DMS 273 (cell line): Measurements from ENCODE around the gene OR5AN1.
A peak's percentile ranks its signal among the peaks of the same experiment; 100 is the strongest.
"Not testable (repeated sequence)": the region's sequence is repeated elsewhere in the genome, so short reads cannot be mapped to it uniquely, and the experiment has no call there.

ENCODE experiments used
- DNase-seq: peaks from one replicate; lab custom pipeline; 2025; ENCODE audit not compliant: unreplicated experiment; lab: John Stamatoyannopoulos, UW

Gene OR5AN1, protein sequence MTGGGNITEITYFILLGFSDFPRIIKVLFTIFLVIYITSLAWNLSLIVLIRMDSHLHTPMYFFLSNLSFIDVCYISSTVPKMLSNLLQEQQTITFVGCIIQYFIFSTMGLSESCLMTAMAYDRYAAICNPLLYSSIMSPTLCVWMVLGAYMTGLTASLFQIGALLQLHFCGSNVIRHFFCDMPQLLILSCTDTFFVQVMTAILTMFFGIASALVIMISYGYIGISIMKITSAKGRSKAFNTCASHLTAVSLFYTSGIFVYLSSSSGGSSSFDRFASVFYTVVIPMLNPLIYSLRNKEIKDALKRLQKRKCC

DNA sequence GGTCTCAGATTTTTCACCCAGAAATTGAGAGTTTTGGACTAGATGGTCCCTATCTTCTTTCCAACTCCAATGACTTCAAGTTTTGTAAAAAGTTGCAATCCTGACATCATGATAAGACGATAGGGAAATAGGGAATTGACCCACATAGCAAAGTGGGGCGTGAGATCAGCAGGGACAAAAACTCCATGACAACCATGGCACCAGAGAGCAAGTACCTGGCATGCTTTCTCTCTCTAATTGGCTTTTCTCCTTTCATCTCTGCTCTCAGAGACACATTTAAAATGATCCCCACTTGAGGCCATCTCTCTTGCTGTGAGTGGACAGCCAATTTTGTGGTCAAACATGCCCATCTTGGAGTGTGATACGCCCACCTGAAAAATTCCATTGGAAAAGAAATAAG, at the start of gene OR5AN1:
Gene OR5AN1 (plus strand): TSS at position 301 of the 400 bp plus-strand sequence. CDS start 5,564 bp downstream, outside the sequence.
- DNase-seq: no peak

DNA sequence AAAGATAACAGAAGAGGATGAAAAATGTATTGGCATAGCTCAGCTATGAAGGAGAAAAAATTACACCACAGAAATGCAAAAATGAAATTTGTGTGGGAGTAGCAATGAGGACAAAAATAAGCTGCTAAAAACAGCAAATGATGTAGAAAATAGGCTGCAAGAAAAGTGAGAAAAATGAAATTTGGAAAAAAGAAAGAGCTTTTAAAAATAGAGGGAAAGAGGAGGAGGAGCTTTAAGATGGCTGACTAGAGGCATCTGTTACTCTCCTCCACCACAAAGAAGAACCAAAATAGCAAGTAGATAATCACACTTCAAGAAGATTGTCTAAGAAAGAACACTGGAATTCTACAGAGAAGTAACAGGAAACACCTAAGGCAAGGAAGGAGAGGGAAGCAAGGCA, 23.7 kb upstream of the OR5AN1 start:
- DNase-seq: no peak

DNA sequence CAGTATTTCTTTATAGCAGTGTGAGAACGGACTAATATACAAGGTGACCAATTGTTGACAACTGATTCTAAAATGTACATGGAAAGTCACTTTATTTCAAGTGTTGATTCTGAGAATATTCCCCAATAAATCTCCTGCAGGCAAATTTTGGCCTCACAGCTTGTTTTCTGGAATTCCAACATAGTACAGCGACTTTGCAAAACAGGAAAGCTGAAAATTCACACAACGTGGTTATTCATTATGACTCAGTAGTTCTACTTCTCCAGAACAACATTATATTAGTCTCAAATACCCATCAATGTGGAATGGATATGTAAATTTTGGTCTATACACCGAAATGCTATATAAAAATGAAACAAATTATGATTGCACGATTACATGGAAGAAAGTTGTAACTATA, 22.5 kb upstream of the OR5AN1 start:
- no peak for DNase-seq

DNA sequence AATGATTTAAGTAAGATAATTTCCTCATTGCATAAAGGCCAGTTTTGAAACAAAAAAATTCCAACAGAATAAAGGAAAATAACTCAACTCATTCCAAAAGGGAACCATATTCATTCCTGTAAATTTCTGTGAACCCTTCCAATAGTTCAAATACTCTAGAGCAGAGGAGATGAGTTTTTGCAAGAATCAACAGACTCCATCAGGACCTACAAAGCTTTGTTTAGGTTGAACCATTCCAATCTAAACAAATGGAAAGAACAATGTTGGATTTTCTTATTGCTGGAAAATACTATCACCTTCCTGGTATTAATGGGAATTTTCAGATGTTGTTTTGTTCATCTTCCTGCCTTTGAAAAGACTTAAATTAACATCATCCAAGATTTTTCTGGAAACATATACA, 21.8 kb upstream of the OR5AN1 start:
- DNase-seq: no peak

DNA sequence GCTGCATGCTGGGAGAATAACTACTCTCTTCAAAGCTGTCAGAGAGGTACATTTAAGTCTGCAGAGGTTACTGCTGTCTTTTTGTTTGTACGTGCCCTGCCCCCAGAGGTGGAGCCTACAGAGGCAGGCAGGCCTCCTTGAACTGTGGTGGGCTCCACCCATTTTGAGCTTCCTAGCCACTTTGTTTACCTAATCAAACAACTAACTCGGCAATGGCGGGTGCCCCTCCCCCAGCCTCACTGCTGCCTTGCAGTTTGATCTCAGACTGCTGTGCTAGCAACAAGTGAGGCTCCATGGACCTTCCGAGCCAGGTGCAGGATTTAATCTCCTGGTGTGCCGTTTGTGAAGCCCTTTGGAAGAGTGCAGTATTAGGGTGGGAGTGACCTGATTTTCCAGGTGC, 9.0 kb upstream of the OR5AN1 start:
- DNase-seq: not testable (repeated sequence)

DNA sequence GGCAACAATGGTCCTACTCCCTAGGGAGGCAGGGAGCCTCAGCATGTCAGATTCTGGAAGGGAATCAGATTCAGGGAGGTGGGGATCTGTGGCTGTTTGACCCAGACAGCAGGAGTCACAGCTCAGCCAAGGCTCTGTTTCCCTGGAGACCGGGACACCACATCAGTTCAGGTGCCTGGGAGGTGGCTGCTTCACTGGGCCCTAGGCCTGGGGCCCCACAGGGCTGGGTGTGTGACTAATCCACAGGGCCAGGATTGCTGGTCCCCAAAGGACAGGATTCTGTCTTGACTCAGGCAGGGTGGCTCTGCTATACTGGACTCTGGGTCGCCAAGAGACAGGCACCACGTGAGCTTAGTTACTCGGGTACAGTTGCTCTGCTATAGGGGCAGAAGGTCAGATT, 3.5 kb upstream of the OR5AN1 start:
- no peak for DNase-seq

DNA sequence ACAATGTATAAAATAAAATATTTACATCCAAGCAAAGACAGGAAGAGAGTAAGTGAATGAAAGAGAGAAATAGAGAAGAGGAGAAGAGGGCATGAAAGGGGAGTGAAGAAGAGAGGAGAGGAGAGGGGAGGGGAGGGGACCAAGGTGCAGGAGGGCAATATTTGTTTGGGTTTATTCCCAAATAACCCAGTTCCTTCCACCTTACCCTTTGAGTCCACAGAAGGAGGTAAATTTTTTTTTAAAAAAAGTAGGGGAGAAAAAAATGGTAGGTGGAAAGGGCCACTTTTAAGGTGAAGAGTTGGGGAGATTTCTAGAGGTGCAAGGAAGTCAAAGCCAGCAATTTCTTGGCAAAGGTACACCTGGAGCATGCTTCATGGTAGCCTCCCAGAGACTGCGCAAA, 2.1 kb upstream of the OR5AN1 start:
- no peak for DNase-seq

DNA sequence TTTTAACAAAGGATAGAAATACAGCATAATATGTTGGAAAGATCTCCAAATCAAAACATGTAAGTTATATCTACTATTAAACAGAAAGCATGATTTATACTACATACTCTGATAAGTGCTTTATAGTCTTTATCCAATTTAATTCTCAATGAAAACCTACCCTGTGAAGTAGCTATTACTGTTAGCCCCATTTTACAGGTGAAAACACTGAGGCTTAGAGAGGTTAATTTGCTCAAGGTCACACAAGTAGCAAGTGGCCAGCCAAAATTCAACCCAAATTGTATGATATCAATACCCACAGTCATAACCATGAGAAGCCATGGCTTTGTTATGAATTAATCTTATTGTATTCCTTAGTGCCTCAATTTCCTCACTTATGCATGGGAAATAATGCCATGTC, 675 bp upstream of the OR5AN1 start:
- DNase-seq: no peak

DNA sequence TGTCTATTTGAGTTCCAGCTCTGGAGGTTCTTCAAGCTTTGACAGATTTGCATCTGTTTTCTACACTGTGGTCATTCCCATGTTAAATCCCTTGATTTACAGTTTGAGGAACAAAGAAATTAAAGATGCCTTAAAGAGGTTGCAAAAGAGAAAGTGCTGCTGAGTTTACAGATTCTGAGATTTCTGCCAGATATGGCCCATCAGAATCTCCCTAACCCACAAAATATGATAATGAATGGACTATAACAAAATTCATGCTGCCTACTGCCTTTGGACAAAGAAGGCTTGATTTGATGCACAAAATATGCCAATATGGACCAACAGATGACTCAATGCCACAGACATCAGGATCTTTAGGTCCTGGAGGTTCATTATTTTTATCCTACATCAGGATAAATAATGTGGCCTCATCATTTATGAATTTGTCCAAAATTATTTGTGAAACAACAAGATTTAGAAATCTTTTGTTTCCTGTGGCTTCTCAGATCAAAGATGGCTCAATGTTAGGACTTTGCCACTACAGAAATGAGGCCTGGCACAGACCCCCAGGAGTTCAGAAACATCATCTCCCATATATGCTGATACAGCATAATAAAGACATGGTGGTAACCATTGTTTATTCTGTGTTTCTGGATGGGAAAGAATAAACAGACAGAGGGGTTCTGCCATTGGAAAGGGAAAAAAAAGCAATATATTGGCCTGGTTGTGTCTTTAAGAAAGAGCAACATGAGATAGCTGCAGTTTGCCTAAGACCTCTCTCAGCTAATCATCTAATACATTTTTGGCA, 6.7 kb downstream of the OR5AN1 start:
- no peak for DNase-seq

DNA sequence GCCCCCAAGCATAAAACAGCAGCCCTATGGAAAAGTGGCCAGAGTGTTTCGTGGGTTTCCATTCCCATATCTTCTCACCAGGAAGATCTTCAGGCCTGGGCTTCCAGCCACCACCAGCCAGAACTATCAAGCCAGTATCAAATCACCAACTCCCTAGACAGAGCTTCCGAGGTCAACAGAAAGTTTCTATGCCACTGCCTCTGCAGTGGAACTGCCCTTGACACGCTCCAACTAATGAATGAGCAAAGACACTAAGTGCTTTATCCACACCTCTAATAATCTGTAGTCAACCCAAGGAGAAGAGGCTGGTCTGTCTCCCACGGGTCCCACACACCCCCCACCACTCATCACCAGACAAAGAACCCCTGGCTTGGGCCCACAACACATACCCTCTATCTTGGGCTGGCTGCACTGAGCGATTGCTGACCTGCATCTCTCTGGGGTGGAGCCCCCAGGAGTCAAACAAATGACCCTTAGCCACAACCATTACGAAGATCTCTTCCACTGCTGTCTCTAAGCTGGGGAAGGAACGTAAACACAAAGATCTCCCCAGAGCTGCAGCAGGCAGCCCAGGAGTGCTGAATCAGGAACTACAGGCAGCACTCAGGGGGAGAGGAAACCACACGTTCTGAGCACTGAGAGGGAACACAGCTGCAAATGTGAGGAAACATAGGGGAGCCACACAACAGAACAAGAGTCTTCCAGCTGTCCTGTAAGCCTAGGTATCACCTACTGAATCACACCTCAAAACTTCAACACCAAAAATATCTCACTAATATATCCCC, 9.7 kb downstream of the OR5AN1 start:
- DNase-seq: no peak

DNA sequence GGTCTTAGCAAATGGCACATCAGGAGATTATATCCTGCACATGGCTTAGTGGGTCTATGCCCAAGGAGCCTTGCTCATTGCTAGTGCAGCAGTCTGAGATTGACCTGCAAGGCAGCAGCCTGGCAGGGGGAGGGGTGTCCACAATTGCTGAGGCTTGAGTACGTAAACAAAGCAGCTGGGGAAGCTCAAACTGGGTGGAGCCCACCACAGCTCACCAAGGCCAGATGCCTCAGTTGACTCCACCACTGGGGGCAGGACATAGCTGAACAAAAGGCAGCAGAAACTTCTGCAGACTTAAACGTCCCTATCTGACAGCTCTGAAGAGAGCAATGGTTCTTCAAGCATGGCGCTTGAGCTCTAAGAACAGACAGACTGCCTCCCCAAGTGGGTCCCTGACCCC, 13.6 kb downstream of the OR5AN1 start:
- DNase-seq: peak; percentile 0

DNA sequence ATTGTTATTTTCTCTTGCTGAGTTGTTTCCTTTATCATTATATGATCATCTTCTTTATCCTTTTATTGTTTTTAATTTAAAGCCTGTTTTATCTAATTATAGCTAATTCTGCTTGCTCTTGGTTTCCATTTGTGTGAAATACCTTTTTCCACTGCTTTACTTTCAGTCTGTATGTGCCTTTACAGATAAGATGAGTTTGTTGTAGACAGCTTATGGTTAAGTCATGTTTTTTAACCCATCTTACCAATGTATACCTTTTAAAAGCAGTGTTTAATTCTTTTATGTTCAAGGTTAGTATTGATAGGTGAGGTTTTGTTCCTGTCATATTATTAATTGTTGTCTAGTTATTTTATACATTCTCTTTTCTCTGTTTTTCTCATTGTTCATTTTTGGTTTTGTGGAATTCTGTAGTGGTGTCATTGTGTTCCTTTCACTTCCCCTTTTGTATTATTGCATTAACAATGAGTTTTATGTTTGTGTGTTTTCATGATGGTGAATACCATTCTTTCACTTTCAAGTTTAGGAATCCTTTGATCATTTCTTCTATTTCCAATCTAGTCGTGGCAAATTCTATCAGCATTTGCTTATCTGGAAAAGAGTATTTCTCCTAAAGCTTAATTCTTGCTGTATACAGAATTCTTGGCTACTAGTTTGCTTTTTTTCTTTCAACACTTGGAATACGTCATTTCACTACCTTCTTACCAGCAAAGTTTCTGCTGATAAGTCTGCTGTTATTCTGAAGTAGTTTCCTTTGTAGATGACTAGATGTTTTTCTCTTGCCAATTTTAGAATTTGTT, 21.8 kb downstream of the OR5AN1 start:
- DNase-seq: no peak

DNA sequence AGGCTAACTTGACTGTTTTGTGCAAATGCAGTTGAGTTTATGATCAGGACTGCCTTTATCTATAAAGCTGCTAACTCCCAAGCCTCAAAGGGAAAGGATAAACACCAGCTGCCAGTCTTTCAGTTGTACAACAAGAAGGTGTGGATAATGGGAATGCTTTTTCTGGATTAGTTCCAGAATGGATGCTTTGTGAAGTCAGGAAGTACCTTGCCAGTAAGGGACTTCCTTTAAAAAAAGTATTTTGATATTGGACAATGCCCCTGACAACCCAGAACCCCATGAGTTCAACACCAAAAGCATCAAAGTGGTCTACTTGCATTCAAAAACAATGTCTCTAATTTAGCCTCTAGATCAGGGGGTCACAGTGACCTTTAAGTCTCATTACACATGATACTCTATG, 35.5 kb downstream of the OR5AN1 start:
- DNase-seq: peak; percentile 40

DNA sequence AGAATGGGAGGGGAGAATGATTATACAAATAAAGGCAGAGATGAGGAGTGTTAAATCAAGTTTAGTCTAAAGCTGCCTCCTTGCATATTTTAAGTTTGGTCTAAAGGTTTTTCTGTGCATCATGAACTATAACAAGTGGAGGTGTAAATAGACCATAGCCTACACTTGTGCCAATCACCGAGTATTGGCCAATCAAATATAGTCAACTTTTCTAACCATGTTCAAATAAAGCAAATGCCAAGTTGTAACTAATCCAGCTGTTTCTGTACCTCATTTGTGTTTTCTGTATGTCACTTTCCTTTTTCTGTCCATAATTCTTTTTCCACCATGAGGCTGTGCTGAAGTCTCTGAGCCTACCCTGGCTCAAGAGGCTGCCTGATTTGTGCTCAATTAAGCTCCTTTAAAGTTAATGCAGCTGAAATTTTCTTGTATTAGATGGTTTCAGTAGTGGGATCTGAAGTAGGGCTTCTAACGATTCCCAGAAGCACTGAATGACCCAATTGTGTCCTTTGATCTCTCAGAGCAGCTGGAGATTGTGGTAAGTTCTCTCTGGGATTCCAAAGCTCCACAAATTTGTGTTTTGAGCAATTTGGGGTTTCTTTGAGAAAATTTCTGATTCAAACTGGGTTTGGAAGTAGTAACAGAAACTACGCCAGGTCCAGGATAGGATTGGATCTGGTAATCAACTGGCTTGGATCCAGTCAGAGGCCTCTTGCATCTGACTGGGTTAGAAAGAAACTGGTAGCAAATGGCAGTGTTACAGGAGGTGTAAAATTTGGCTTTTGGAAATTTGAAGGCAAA, 42.0 kb downstream of the OR5AN1 start:
- no peak for DNase-seq

DNA sequence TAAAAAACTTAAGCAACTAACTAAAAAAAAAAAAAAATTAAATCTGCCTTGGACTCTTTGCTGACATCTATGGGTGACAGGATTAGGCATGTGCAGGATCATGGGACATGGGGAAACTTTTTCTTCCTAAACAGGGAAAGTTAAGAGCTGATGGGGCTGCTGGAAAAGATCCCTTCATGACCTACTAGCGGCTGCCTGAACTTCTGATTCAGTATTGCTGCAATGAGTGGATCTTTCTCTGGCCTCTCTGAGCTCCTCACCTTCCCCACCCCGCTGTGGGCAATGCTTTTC, 42.5 kb downstream of the OR5AN1 start:
- DNase-seq: no peak

DNA sequence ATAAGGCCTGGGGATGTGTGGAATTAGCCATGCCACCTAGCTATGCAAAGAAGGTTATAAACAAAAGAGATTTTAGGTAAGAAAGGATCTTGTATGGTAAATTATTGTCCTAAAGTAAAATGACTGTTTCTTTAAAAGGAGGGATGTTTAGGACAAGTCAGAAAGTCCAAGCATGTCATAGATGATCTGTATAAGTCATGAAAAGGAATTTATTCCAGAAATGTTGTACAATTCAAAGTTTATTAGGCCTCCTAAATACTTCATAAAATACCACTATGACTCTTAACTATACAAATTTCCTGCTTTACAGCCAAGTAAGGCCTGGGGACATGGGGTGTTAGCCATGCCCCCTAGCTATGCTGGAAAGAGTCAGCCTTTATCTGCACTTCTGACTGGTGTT, 44.9 kb downstream of the OR5AN1 start:
- peak; percentile 11 for DNase-seq

DNA sequence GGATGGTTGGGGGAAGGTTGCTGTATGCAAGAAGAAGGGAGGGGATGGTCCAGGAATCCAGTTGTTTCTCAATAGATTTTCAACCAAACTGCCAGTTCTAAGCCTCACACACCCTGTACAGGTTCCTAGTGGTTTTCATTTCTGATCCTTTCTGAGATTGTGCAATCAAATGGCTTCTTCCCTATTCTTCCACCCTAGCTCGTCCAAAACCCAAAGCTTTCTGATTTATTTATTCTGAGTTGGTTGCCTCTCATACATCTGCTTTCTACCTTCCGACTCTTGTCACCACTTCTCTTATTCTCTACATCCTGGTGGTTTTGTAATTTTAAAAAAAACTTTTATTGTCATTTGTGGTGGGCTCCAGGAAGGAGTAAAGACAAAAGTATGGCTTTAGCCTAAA, 55.0 kb downstream of the OR5AN1 start:
- no peak for DNase-seq

DNA sequence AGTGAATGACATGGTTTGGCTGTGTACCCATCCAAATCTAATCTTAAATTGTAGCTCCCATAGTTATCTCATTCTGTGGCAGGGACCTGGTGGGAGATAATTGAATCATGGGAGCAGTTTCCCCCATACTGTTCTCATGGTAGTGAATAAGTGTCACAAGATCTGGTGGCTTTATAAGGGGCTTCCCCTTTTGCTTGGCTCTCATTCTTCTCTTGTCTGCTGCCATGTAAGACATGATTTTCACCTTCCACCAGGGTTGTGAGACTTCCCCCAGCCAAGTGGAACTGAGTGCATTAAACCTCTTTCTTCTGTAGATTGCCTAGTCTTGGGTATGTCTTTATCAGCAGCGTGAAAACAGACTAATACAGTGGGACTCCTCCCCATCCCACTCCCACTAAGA, 56.4 kb downstream of the OR5AN1 start:
- no peak for DNase-seq

DNA sequence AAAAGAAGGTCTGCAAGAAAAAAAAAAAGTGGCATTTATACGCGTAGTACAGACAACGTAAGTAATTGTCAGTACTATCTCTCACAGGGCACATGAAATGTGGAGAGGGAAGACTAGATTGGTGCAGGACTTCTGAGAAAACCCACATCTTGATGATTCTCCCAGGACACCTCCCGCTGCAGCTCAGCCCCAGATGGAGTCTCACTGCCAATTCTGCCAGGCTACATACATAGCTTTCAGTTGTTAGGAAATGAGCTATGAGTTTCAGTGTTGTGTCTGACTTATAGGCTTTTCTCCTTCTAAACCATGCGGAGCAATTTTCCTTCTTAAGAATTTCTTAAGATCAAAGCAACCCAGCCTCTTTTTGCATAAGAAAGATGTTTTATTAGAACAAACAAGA, 57.9 kb downstream of the OR5AN1 start:
- DNase-seq: peak; percentile 36

DNA sequence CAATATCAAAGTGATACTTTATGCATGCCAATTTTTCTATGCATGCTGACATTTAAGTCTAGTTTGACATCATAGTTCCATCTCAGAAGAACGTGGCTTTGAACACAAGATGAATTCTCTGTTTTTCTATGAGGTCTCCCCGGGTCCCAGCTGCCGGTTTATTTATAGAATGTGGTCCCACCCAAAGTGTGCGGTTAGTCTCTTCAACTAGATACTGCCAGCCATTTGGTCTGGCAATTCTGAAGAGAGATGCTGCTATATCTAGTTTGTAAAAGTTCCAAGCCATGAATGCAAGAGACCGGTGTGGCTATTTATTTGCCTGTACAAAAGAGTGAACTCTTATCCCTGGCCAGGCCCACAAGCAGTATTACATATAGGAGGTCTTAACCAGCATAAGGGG, 58.3 kb downstream of the OR5AN1 start:
- DNase-seq: peak; percentile 75
